Measurements from ENCODE around the gene ZHX3. TPM values are rescaled to one million over a fixed set of nuclear protein-coding genes. Genes with fewer than 3 reads are reported as not detected.

Gene ZHX3
- total RNA-seq, 1 experiment from 2014 or later = 21.5 TPM

GRCh38 chr20:41347523-41348429 lies 30.2 kb upstream of the ZHX3 start:
- Histone ChIP-seq H3F3A (ENCODE audit: insufficient read depth, low read depth) (no peaks in the 10 kb centered on the region), H3K36me3 (ENCODE audit: low read depth) (no peaks in the 10 kb centered on the region), H4K20me1 (ENCODE audit: insufficient read depth) (no peaks in the 10 kb centered on the region), H3K9me3 (ENCODE audit: insufficient read depth, low read depth) (no peaks in the 10 kb centered on the region), H3K9me2 (ENCODE audit: insufficient read depth) (no peaks in the 10 kb centered on the region), H2AFZ (no peak overlapping the region), H3K4me2 (no peak overlapping the region), H3K27me3 (ENCODE audit: insufficient read depth, low read depth) (no peaks in the 10 kb centered on the region), H3K79me2 (ENCODE audit: low read depth) (no peaks in the 10 kb centered on the region), H3K4me1 (replicated peaks; ENCODE audit: insufficient read depth) (no peaks in the 10 kb centered on the region), H3K4me3 (no peak overlapping the region), H3K27ac (no peak overlapping the region)
- no TSS peak for BruUV-seq (replicated peaks)
- intact Hi-C loops (cut with micrococcal nuclease; ENCODE audit: unreplicated experiment) = no loop called here
- POLR2A ChIA-PET (ENCODE audit: unreplicated experiment) = no interaction called here
- no peak for DNase-seq
- no peak for TF ChIP-seq EZH2 (IDR thresholded peaks at IDR 0.05; ENCODE audit: low read depth)
- TF ChIP-seq CTCF (conservative IDR thresholded peaks at IDR 0.05) = no peak
- CTCF ChIA-PET = no interaction called here

GRCh38 chr20:41345729-41346067 lies 28.2 kb upstream of the ZHX3 start:
- H3K4me1 ChIP-seq (replicated peaks; ENCODE audit: insufficient read depth) = peaks cover 6% of the 10 kb centered on the region; the same call in 1 of the 2 replicates
- intact Hi-C loops (cut with micrococcal nuclease; ENCODE audit: unreplicated experiment) = no loop called here
- ChIA-PET POLR2A (ENCODE audit: unreplicated experiment) (no interaction called here), CTCF (no interaction called here)
- no peaks in the 10 kb centered on the region for H3K9me3 ChIP-seq (ENCODE audit: insufficient read depth, low read depth)
- peaks cover 5% of the 10 kb centered on the region; the same call in 1 of the 2 replicates for H3K79me2 ChIP-seq (ENCODE audit: low read depth)
- no peak overlapping the region for H3K4me3 ChIP-seq
- no peaks in the 10 kb centered on the region for H4K20me1 ChIP-seq (ENCODE audit: insufficient read depth)
- no peak overlapping the region for H3K27ac ChIP-seq
- BruUV-seq (replicated peaks) = no TSS peak
- H3K27me3 ChIP-seq (ENCODE audit: insufficient read depth, low read depth) = no peaks in the 10 kb centered on the region
- no peak overlapping the region for H3K4me2 ChIP-seq
- H2AFZ ChIP-seq = no peak overlapping the region
- no peaks in the 10 kb centered on the region for H3F3A ChIP-seq (ENCODE audit: insufficient read depth, low read depth)
- TF ChIP-seq CTCF (conservative IDR thresholded peaks at IDR 0.05) = no peak
- no peak for TF ChIP-seq EZH2 (IDR thresholded peaks at IDR 0.05; ENCODE audit: low read depth)
- no peaks in the 10 kb centered on the region for H3K36me3 ChIP-seq (ENCODE audit: low read depth)
- no peaks in the 10 kb centered on the region for H3K9me2 ChIP-seq (ENCODE audit: insufficient read depth)
- no peak for DNase-seq

- no peaks in the 10 kb centered on the region for H3K9me3 ChIP-seq (ENCODE audit: insufficient read depth, low read depth)
- no peak overlapping the region for H3K27ac ChIP-seq
- H2AFZ ChIP-seq = no peak overlapping the region
- H3F3A ChIP-seq (ENCODE audit: insufficient read depth, low read depth) = peaks cover 2% of the 10 kb centered on the region; the same call in 1 of the 2 replicates
- no peak overlapping the region for H3K4me2 ChIP-seq
- H3K36me3 ChIP-seq (ENCODE audit: low read depth) = no peaks in the 10 kb centered on the region
- no peaks in the 10 kb centered on the region for H3K9me2 ChIP-seq (ENCODE audit: insufficient read depth)
- H3K79me2 ChIP-seq (ENCODE audit: low read depth) = peaks cover 5% of the 10 kb centered on the region; the same call in 1 of the 2 replicates
- intact Hi-C loops (cut with micrococcal nuclease; ENCODE audit: unreplicated experiment) = loop anchor here (5.0 kb wide), 1 partner anchor 1842 kb away; the partner anchor contains the start of gene PTPRT
- no peak for DNase-seq
- H3K27me3 ChIP-seq (ENCODE audit: insufficient read depth, low read depth) = no peaks in the 10 kb centered on the region
- CTCF ChIA-PET = no interaction called here
- POLR2A ChIA-PET (ENCODE audit: unreplicated experiment) = no interaction called here
- H3K4me3 ChIP-seq = no peak overlapping the region
- TF ChIP-seq EZH2 (IDR thresholded peaks at IDR 0.05; ENCODE audit: low read depth) = no peak
- TF ChIP-seq CTCF (conservative IDR thresholded peaks at IDR 0.05) = no peak
- BruUV-seq (replicated peaks) = no TSS peak
- H3K4me1 ChIP-seq (replicated peaks; ENCODE audit: insufficient read depth) = peaks cover 6% of the 10 kb centered on the region; the same call in 1 of the 2 replicates
- no peaks in the 10 kb centered on the region for H4K20me1 ChIP-seq (ENCODE audit: insufficient read depth)
Observed at GRCh38 chr20:41344938-41345728, 27.6 kb upstream of the ZHX3 start.

All from PC-9 (cell line).